Activated CD8-positive, alpha-beta memory T cell treated with anti-CD3 and anti-CD28 coated beads for 24 hours (primary cell): Measurements from ENCODE around the gene PLA2G15.

Experiments
- DNase-seq: peaks from one replicate; pipeline ENCODE4 v3.0.0-alpha.2; 2020

The PLA2G15 gene, protein sequence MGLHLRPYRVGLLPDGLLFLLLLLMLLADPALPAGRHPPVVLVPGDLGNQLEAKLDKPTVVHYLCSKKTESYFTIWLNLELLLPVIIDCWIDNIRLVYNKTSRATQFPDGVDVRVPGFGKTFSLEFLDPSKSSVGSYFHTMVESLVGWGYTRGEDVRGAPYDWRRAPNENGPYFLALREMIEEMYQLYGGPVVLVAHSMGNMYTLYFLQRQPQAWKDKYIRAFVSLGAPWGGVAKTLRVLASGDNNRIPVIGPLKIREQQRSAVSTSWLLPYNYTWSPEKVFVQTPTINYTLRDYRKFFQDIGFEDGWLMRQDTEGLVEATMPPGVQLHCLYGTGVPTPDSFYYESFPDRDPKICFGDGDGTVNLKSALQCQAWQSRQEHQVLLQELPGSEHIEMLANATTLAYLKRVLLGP

DNA sequence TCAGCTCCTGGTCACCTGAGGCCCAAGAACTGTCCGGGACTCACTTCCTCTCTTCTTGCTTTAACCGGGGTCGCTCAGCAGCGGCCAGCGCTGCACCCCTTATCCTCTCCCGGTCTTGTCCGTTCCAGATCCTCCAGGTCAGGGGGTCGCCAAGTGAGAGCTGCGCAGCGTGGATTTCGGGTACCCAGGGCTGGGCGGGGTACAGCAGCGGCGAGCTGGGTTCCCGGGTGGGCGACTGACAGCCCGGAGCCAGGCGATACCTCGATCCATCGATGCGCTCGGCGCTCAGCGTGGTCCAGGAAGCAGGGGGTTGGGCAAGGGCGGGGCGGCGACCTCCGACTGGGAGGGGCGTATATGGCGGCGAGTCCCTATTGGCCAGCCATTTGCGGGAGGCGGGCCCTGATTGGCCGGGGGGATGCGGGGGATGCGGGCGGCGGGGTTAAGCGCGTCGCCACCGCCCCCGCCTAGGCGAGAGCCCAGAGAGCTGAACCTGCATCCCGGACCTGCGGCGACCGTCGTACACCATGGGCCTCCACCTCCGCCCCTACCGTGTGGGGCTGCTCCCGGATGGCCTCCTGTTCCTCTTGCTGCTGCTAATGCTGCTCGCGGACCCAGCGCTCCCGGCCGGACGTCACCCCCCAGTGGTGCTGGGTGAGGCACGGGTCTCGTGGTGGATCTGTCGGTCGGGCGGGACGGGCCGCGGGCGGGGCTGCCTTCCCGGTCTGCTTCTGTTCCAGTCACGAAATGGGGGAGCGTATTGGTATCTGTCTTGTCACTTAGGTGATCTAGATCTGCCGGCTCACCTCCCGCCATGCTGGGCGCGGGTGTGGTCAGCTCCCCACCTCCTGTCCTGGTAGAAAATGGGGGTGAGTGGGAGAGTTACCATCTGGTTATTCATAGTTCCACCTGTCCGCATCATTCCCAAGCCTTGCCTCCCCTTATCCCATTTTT lies at the start of gene PLA2G15:
TSS of gene PLA2G15 (plus strand) at position 471 of the 951 bp plus-strand sequence. CDS start at position 525, 54 bp downstream.
- DNase-seq, result peak; percentile 99

DNA sequence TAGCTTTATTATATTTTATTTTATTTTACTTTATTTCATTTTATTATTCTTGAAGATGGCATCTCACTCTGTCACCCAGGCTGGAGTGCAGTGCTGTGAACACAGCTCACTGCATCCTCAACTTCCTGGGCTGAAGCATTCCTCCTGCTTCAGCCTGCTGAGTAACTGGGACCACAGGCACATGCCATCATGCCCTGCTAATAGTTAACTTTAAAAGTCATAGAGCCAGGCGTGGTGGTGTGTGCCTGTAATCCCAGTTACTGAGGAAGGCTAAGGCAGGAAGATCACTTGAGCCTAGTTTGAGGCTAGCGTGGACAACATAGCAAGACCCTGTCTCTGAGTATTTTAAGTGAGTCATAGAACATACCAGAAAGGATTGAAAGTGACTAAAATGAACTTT lies 47.9 kb upstream of the PLA2G15 start:
- DNase-seq, result no peak

DNA sequence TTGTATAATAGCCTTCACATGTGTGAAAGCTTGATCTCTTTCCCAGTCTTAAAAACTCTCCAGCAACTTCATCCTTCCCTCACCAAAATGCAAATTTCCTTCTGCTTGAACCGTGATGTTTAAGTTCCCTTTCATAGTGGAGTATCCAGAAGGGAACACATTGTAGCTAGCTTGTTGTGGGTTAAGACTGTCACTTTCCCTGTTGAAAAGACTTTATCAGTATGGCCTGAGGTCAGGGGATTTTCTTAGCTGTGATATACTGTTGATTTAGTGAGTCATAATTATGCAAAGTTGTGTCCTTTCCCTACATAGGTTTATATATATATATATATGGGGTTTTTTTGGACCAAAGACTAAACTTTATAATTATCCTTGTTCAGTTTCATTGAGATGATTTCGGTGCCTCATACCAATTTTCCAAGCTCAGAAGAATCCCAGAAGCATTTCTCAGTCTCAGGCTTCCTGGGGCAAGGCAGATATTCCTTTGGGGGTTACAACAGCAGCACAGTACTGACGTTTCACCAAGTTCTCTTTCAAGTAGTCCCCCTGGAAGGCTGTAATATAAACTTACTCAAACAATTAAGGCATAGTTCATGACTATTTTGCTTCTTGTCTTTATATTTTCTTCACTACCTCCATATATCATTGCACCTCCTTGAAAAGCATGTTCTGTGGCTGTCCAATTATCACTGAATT lies 44.9 kb upstream of the PLA2G15 start:
- no peak for DNase-seq

DNA sequence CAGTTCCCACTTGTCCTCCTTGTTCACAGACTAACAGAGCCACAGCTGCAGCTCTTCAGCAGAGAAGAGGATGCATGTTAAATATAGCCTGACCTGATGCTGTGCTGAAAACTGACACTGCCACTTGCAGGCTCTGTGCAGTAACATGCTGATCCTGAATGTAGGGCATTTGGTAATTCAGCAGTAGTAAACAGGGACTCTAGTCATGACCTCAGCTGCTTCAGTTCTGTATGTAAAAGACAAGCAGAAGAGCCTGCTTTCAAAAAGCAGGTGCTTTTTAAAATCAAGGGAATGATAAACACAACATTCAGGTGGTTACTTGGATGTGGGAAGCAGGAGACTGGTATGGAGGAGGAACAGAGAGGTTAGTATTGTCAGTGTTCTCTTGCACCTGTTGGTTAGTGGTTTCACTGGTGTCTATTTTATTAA lies 43.1 kb upstream of the PLA2G15 start:
- DNase-seq, result no peak

DNA sequence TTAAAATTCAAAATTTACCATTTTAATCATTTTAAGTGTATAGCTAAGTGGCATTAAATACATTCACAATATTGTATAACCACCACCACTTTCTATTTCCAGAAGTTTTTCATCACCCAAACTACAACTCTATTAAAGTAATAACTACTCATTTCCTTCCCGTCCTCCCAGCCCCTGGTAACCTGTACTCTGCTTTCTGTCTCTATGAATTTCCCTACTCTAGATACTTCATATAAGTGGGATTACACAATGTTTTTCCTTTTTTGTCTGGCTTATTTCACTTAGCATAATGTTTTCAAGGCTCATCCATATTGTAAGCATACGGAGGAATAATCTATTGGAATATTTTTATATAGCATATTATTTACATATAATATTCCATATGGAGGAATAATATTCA lies 38.9 kb upstream of the PLA2G15 start:
- no peak for DNase-seq

DNA sequence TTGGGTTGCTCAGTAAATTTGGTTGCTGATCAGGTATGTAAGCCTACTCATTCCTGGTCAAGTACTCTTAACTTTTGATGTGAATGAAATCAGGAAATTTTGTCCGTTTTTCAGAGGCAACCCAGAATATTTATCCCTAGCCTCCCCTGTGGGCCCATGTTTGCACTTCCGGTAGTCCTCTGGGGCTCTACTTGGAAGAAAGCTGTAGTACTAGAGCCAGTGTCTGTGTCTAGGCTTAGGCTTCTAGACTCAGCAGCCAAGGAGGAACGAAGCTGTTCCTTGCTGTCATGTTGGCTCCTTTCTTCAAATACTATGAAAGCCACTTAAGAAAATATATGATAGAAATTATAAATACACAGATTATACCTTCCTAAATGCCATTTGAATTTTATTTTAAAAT lies 30.4 kb upstream of the PLA2G15 start:
- no peak for DNase-seq

DNA sequence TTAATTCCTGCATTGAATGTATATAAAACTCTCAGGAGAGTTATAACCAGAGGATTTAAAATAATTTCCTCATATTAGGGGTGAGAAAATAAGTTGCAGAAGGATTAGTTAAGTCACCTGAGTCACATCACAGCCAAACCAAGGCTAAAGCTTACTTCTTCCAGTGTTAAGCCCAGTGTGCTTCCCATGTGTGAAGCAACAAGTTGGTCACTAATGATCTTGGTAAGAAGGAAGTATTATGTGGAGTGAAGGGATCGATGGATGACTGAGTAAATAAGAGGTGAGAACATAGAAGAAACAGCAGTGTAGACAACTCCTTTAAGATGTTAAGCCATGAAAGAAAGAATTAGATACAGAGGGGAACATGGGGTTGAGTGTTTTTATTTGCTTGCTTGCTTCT lies 29.9 kb upstream of the PLA2G15 start:
- no peak for DNase-seq

DNA sequence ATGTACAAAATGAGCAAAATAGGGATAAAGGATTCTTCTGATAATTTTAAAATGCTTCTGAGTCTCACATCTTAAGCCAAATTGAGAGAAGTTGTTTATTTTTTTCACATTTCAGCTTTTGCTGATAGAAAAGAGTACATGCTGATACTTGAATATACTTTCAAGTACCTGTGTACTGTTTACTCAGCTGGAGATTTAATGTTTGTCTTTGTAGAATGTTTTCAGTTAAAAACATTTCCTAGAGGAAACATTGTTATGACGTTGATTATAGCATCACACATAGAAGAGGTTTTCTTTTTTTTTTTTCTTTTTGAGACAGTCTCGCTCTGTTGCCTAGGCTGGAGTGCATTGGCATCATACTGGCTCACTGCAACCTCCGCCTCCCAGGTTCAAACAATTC lies 28.9 kb upstream of the PLA2G15 start:
- DNase-seq, result no peak

DNA sequence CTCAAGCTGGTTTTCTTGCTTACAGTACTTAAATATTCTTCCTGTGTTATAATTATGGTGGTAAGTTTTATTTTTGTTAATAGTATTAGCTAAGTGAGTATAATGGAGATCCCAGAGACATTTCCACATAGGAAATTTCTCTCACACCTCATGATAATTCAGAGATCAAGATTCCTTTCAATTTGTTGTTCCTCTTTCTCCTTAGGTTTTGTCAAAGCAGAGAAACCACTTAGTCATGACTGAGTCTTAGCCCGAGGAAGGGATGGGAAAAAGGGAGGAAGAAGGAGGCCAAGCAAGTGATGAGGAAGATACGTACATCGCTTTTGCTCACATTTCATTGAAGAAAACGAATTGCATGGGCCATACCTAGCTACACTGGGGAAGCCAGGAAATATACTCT lies 27.7 kb upstream of the PLA2G15 start:
- no peak for DNase-seq

DNA sequence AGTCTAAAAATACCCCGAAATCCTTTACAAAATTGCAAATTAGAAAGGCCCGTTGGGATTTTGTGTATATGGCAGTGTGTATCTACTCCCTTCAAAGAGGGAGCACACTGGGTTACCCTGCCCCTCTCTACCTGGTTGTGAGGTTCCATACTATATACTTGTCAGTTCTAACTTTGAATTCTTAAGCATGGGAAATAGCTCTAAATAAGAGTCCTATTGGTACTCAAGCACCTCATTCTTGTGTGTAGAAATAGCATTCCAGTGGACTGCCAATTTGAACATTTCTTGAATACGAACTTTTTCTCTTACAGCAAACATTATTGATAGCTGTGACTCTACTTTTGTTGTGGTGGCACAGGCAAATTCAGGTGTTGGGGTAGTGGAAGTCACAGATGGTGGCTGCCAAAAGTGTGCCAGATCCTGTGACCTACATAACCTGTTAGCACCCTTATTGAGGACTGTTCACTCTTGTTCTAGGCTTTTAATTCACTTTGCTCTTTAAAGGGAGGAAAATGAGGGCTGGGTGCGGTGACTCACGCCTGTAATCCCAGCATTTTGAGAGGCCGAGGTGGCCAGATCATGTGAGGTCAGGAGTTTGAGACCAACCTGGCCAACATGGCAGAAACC lies 25.3 kb upstream of the PLA2G15 start:
- DNase-seq, result no peak

DNA sequence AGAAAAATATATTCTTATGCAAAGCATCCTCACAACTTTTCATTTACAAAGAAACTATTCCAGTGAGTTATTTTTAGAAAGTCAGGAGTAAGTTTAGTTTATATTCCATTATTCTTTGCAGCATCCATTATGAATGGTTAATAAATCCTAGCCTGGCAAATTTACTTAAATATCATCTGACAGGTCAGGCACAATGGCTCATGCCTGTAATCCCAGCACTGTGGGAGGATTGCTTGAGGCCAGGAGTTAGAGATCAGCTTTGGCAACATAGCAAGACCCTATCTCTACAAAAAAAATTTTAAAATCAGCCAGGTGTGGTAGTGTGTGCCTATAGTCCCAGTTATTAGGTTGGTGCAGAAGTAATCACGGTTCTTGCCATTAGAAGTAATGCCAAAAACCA lies 22.1 kb upstream of the PLA2G15 start:
- DNase-seq, result no peak

DNA sequence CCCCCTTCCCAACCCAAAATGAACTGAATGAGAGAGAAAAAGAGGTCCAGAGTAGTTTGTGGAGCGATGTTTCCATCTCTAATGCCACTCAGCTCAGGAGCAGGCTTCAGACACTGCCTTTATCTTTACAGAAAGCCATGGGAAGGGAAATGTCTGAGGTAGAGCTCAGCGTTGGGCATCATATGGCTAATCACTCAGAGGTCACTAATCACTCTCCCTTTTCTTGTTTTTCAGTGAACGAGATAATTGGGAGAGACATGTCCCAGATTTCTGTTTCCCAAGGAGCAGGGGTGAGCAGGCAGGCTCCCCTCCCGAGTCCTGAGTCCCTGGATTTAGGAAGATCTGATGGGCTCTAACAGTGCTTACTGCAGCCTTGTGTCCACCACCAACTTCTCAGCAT lies 19.1 kb upstream of the PLA2G15 start:
- no peak for DNase-seq

DNA sequence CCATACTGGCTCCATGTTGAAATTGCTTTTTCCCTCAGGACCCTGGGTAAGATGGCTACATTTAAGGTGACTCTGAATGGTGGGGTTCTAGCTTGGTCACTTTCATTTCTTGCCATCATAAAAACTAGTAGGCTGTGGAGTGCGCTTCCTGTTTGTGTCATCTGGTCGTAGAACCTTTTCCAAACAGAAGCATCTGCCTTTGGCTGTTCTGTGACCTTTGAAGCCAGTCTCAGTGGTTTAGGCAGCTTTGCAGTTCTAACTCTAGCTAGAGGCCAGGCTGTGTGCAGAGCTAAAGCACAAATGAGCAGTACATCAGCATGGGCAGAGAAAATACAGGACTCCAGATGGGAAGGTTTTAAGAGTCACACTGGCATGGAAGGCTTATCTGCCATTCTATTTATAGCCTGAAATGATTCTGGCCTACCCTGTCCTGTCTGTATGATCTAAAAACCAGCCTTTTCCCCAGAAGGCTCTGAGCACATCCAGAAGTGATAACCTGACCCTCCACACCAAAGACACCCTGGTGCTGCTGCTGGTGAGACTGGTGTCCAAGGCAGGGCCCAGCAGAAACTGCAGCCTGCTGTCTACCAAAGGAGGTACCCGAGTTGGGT lies 17.9 kb upstream of the PLA2G15 start:
- DNase-seq, result no peak

DNA sequence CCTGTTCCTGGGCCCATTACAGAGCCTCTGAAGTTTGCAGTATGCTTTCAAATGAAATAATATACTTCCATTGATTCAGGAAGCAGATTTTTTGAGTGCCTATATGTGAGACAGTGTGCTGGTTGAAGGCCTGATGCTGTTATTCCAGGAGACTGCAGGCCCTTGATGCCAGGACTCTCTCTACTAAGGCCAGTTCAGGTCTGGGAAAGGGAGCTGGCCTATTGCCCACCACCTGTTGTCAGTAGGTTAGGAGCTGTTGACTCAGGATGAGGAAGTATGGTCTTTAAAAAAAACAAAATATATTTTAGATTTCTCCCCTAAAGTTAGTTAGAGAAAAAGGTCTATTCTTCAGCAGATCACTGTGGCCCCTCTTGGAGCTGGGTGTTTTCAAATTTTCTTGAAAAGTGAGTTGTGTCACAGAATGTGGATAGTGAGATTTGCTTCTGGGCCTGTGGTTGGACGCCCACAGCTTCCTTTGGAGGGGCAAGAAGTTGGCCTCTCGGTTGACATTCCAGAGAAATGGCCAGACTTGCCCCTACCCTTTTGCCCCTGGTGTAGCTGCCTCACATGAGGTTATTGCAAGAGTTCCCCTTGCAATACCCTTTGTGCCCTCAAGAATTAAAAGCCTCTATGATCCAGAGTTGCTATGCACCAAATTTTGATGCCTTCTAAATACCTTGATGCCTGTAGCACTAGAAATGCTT lies 17.2 kb upstream of the PLA2G15 start:
- no peak for DNase-seq

DNA sequence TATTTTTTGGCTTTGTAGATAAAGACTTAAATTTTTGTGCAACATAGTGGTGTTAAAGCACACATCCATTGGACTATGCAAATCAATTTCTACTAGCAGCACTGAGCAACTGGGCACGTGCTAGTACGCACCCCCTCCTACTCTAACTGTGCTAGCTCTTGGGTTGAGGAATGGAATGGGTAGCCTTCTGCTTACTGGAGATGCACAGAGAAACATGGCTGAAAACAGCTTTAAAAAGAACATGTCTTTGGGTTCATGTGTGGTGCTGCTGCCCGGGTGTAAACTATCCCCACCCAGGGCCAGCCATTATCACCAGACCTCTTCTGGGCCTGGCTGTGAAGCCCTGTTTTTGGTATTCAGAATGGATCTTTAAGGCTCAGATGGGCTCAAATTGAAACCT lies 16.5 kb upstream of the PLA2G15 start:
- no peak for DNase-seq

DNA sequence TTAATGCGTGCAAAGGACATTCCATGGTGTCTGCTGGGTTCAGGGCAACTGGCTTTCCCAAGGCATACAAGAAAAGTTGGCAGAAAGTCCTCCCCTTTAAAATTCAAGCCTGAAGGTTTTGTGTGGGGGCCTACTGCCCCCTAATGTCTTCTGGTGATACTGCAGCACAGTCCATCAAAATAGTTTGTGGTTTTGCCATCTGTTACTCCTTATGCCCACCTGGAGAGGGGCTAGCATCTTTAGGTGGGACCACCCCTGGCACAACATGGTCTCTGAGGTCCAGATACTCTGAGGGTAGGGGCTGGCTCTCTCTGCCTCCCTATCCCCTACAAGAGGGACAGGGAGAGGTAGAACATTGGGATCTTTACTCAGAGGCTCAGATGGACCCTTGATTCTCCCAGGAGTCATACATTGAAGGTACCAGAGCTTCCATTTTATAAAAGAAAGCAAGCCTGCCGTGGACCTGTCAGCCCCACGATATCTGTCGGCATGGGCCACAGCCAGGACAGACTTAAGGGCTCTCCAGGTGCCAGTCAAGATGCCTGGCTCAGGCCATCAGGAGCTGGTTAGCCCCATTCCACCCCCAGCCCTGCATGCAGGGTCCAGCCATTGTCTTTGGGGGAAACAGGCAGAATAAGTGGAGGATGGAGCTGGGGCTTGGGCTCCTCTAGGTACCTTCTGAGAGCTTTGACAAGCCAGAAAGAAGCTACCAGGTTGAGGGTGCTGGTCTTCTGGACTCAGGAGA lies 15.6 kb upstream of the PLA2G15 start:
- DNase-seq, result peak; percentile 81

DNA sequence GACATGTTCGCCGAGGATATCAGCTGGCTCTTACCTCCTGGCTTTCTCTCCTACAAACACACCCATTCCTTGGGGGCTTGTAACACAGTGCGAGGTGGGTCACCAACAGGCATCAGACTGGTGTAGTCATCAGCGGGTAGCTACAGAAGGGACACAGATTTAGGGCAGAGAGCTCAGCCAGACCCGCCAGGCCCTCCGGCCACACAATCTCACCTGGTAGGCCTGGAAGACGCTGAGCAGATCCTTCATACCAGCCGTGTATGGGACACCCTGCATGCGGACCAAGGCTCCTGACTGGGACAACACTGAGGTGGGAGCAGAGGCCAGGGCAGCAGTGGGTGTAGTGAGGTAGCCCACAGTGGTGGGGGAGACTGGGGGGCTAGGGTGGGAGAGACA lies 15.0 kb upstream of the PLA2G15 start:
- DNase-seq, result no peak

DNA sequence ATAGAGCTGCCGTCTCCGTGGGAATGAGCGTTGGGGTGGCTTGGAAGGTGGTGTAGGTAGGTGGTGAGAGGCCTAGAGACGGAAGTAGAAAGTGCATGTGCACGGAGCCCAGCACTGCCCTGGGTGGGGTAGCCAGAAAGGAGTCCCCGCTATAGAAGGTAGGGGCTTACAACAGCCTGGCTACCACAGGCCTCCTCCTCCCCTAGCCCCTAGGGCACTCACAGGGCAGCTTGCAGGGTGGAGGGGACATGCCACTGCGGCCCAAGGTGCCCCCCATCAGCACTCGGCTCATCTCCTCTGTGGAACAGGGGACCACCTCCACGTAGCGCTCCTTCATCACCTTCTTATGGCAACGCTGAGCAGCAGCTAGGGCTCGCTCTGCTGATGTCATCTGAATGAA lies 14.2 kb upstream of the PLA2G15 start:
- DNase-seq, result no peak

DNA sequence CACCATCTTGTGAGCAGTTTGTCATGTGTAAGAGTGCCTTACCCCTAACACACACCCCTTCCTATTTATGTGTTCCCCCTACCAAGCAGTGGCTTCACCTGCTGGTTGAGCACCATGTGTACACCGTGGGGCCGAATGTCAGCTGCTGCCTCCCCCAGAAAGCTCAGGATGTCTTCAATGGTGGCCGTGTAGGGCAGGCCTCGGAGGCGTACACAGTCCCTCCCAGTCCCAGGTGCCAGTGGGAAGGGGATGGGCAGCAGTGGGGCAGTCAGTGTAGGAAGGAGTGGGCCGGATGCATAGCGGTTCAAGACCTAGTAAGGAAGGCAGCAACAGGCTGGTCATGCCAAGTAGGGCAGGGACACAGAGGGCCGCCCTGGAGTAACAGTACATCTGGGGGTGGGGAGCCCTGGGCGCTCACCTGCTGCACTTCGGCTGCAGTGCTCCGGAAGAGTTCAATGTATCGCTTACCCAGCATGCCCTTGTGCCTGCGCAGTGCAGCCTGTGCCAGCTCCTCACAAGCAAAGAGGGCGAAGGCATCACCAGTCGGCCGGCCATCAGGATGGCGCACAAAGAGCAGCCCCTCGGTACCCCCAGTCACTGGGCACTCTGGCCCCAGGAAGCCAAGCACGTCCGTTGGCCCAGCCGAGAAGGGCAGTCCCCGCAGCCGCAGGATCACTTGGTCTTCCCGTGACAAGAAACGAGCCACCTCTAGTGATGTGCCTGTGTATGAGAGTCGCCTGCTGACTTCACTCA lies 13.6 kb upstream of the PLA2G15 start:
- DNase-seq, result no peak

DNA sequence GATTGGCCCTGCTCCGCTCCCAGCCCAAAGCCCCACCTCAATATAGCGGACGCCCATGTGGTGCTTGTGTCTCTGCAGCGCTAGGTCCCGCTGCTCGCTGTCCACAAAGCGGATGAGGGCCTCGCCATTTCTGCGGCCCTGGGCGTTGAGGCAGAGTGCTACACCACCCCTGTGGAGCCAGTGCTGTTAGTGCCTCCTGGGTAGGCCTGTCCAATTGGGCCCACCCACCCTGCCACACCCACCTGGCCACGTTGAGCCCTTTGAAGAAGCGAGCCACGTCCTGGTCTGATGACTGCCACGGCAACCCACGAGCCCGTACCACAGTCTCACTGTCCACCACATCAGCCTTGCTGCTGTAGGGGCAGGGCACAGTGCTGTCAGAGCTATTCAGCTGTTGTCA lies 12.8 kb upstream of the PLA2G15 start:
- DNase-seq, result no peak
